ENCODE data around the gene FBN2.

FBN2 gene

DNA sequence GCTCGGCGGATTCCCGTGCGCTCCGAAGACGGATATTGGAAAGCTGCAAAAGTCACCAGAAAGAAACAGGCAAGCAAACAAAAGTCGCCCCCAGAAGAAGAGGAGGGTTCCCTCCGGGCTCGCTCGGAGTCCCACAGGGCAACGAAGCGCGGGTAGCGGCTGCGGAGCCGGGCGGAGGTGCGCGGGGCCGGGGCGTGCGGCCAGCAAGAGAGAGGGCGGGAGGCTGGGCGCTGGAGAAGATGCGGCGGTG is at the start of gene FBN2:
Gene FBN2 (minus strand): TSS at position 246 of the 250 bp plus-strand sequence. CDS start 642 bp downstream, outside the sequence.
- DNase-seq: no peak

- DNase-seq: no peak
Observed at GRCh38 chr5:128587275-128587674, 49.2 kb upstream of the FBN2 start.

- no peak for DNase-seq
Observed at GRCh38 chr5:128586848-128587247, 48.8 kb upstream of the FBN2 start.

GRCh38 chr5:128579639-128580038 is 41.6 kb upstream of the FBN2 start:
- no peak for DNase-seq

DNA sequence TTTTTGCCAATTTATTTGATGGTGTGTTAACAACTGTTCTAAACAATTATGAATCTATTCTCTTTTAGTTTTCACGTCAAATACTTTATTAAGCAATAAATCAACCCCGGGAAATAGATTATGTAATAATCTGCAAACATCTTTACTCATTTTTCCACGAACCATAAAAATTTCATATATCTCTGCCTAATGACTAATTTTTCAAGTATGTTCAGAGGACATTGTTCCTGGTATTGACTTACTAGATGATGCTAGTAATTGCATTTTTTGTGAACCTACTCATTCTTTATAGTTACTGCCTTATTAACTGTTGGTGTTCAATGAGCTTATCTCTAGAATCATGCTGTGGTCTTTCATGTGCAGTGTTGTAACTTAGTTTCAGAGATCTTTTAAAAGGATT is 41.0 kb upstream of the FBN2 start:
- no peak for DNase-seq

GRCh38 chr5:128574041-128574440 is 36.0 kb upstream of the FBN2 start:
- DNase-seq: no peak

DNA sequence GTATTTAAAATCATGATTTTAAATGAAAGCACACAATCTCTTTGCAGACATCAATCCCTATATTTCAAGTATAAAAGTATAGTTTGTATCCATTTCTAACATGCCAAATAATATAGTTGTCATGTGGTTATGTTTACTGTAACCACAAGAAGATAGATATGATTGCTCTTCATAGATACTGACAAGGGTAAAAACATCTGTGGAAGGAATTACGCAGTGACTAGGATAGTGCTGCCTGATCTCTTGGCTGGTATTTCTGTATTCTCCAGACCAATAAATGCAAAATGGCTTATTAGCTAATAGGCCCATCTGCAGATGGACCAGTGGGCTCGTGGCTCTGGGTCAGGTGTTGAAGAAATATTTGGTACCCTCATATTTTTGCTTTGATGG is 34.9 kb upstream of the FBN2 start:
- no peak for DNase-seq

GRCh38 chr5:128572051-128572929 is 34.2 kb upstream of the FBN2 start:
- no peak for DNase-seq

- no peak for DNase-seq
Observed at GRCh38 chr5:128566178-128566577, 28.1 kb upstream of the FBN2 start.

- DNase-seq: no peak
Observed at GRCh38 chr5:128559300-128560297, 21.6 kb upstream of the FBN2 start.

GRCh38 chr5:128553747-128554146 is 15.7 kb upstream of the FBN2 start:
- no peak for DNase-seq

- no peak for DNase-seq
Observed at GRCh38 chr5:128551476-128551875, 13.4 kb upstream of the FBN2 start.

DNA sequence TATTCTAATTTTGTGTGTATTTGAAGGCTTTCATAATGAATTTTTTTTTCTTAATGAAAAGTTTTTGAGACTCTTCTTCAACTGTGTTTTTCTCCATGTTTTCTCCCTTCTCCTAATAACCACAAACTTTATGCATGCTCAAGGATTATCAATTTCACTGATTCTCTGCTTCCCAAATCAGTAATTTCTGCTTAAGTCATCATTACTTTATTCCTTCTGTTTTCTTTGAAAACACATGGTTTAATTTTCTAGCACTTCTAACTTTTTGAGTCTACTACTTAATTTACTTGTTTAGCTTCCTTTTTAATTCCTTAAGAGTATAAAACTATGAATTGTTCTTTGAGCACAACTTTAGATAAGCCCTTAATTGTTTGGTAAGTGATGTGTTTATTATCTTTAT is 11.5 kb upstream of the FBN2 start:
- no peak for DNase-seq

DNA sequence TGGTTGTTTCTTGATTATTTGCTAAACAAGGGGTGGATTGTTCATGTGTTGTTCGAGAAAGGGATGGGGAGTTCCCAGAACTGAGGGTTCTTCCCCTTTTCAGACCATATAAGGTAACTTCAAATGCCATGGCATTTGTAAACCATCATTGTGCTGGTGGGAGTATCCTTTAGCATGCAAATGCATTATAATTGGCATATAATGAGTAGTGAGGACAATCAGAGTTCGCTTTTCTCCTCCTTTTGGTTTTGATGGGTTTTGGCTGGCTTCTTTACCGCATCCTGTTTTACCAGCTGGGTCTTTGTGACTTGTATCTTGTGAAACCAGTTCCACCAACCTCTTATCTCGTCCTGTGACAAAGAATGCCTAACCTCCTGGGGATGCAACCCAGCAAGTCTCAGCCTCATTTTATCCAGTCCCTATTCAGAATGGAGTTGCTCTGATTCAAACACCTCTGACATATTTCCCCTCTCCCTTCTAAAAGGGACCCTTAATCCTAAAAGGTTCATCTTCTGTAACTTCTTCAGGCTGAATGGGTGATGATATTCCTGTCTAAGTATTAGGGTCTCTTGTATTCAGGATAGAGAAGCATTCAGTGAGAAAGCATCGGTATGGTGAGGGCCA is 8.7 kb upstream of the FBN2 start:
- DNase-seq: no peak

- no peak for DNase-seq
Observed at GRCh38 chr5:128541385-128541784, 3.3 kb upstream of the FBN2 start.

GRCh38 chr5:128539038-128539429 is 989 bp upstream of the FBN2 start:
- no peak for DNase-seq

DNA sequence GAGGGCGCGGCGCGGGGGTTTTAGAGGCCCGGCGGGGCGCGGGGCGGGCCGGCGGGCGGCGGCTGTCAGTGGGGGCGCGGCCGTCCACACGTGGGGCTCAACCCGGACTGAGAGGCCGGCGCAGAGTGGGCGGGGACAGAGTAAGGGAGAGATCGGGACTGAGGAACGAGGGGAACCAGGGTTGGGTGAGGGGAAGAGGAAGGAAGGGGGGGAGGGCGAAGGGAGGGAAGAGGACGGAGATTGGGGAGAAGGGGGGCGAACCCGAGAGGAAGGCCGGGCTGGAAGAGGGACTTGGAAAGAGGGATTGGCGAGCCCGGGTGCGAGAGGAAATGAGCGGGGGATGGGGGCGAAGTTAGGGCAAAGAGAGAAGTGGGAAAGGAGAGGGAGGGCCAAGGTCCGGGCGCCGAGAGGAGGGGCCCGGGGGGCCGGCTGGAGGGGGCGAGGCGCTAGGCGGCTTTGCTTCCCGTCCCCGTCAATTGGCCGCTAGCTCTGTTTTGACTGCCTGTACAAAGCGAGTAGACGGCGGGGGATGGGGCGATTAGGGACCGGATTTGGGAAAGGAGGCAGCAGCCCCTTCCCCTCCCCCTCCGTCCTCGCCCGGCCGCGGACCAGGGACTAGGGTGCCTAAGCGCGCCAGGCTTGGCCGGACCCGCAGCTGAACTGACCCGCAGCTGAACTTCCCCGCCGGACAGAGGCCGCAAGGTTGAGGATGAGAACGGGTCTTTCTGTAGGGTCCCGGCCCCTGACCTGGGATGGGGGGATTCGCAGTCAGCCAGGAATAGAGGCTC is 399 bp upstream of the FBN2 start:
- DNase-seq: peak in 1 of 2 donors; percentile 26

- DNase-seq: no peak
Observed at GRCh38 chr5:128537221-128537999, 635 bp downstream of the FBN2 start.

GRCh38 chr5:128536254-128537220 is 1.5 kb downstream of the FBN2 start:
- DNase-seq: no peak

DNA sequence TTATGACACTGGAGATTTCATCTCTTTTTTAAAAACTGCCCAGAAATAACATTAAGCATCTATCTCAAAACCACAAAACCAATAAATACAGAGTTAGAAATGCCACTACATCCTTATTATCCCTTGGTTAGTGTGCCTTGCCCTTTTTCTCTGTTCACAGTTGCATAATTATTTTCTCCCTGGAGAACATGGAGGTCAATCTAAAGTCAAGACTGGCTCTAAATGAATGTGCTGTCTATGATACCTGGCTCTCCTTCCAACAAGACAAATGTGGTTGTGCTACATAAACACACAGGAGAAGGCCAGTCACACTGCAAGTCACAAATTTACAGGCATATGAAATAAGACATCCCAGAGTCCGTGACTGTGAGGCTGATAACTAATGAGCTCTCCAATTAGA is 2.8 kb downstream of the FBN2 start:
- DNase-seq: no peak

- DNase-seq: no peak
Observed at GRCh38 chr5:128534726-128535125, 3.3 kb downstream of the FBN2 start.
